GM12878 (cell line): ENCODE results near the gene UBE2O. TPM values are rescaled to one million over a fixed set of nuclear protein-coding genes. Genes with fewer than 3 reads are reported as not detected.

Experiments
- ATAC-seq: fragments of 200-7000 bp; cut with Tn5 transposase; 3 replicates; pipeline ENCODE4 v1.9.1; 2020; ENCODE audit warnings: mild to moderate bottlenecking, moderate library complexity
- BruUV-seq: library from RNA; stranded (reverse); fragments of 400-500 nt; replicated peaks from 2 replicates; lab custom pipeline; 2021; lab: Mats Ljungman, UMichigan
- CTCF ChIA-PET: fragments of 300-600 bp; sonication (Branson Sonifier 250); formaldehyde crosslinking; extraction: SDS; loops from one replicate; lab custom pipeline; 2021; ENCODE audit warnings: inconsistent platforms; lab: Yijun Ruan, JAX
- POLR2A ChIA-PET: fragments of 350-600 bp; formaldehyde crosslinking; extraction: SDS; loops from one replicate; lab custom pipeline; 2021; ENCODE audit warnings: inconsistent platforms; lab: Charles Lee
- RAD21 ChIA-PET: fragments of 300-600 bp; sonication (Branson Sonifier 250); formaldehyde crosslinking; loops from one replicate; lab custom pipeline; 2023; ENCODE audit warnings: antibody characterized with exemption; ENCODE audit not compliant: unreplicated experiment; lab: Charles Lee
- SMC1A ChIA-PET: fragments of 300-600 bp; sonication (Branson Sonifier 250); formaldehyde crosslinking; loops from one replicate; lab custom pipeline; 2023; ENCODE audit not compliant: unreplicated experiment, uncharacterized antibody; lab: Charles Lee
- DNase-seq: peaks from one replicate; pipeline ENCODE4 v3.0.0-alpha.2; 2011; ENCODE audit warnings: low read depth, low spot score
- FAIRE-seq: peaks from 3 replicates; lab custom pipeline; 2011; peaks lifted over from hg19 to GRCh38; lab: Jason Lieb, UNC
- H2AFZ ChIP-seq: 2 replicates; pipeline ENCODE4 v1.6.0; 2011; ENCODE audit warnings: low read depth, low read length, control low read depth; ENCODE audit not compliant: control insufficient read depth
- H3K27ac ChIP-seq: 2 replicates; pipeline ENCODE4 v1.5.1; 2011; ENCODE audit warnings: control low read depth; ENCODE audit not compliant: control insufficient read depth, insufficient read depth
- H3K27me3 ChIP-seq, 2 experiments: replicated peaks in 1 of 2; 2 replicates each; pipeline versions ENCODE4 v1.6.0 to v1.6.1; 2011; ENCODE audit warnings: low read length in 1 of 2; ENCODE audit not compliant: control insufficient read depth in 2 of 2, insufficient read depth in 2 of 2
- H3K36me3 ChIP-seq, 2 experiments: 2 replicates each; pipeline ENCODE4 v1.5.1; 2011; ENCODE audit warnings: low read length in 1 of 2; ENCODE audit not compliant: control insufficient read depth in 2 of 2, insufficient read depth in 2 of 2
- H3K4me1 ChIP-seq: 2 replicates; pipeline ENCODE4 v1.6.1; 2011; ENCODE audit warnings: mild to moderate bottlenecking, low read length, moderate library complexity, mixed read lengths; ENCODE audit not compliant: control insufficient read depth, insufficient read depth
- H3K4me2 ChIP-seq: 2 replicates; pipeline ENCODE4 v1.6.0; 2011; ENCODE audit warnings: control low read depth; ENCODE audit not compliant: control insufficient read depth, insufficient read depth
- H3K4me3 ChIP-seq: fragments of 200-600 bp; sonication (generic); 2 replicates; pipeline ENCODE4 v1.5.1; 2016
- H3K79me2 ChIP-seq: 2 replicates; pipeline ENCODE4 v1.6.0; 2011; ENCODE audit warnings: low read length; ENCODE audit not compliant: control insufficient read depth, insufficient read depth
- H3K9ac ChIP-seq: 2 replicates; pipeline ENCODE4 v1.8.0; 2011; ENCODE audit warnings: low read length, control low read depth, mixed read lengths; ENCODE audit not compliant: control insufficient read depth, insufficient read depth
- H3K9me3 ChIP-seq: replicated peaks from 3 replicates; pipeline ENCODE4 v1.5.1; 2011; ENCODE audit warnings: mild to moderate bottlenecking, low read length; ENCODE audit not compliant: control insufficient read depth, insufficient read depth
- H4K20me1 ChIP-seq: 2 replicates; pipeline ENCODE4 v1.6.0; 2011; ENCODE audit not compliant: control insufficient read depth, insufficient read depth
- BHLHE40 ChIP-seq, 2 experiments: fragments of 450-650 bp in 1 of 2; IDR thresholded peaks; 2 replicates each; pipeline ENCODE4 v1.6.1; 2011 to 2017; ENCODE audit warnings: low read depth in 2 of 2, borderline replicate concordance in 1 of 2, improper control_type of control experiment in 1 of 2, low read length in 1 of 2, mild to moderate bottlenecking in 1 of 2
- CREB1 ChIP-seq: IDR thresholded peaks from 2 replicates; pipeline ENCODE4 v1.6.1; 2012; ENCODE audit warnings: low read depth, mild to moderate bottlenecking, inconsistent platforms
- ELK1 ChIP-seq: IDR thresholded peaks from 2 replicates; pipeline ENCODE4 v1.6.1; 2012; ENCODE audit warnings: low read depth, low read length, improper control_type of control experiment
- FOS ChIP-seq: IDR thresholded peaks from 3 replicates; pipeline ENCODE4 v1.6.1; 2011; ENCODE audit warnings: borderline replicate concordance; ENCODE audit not compliant: insufficient read length; ENCODE audit errors: extremely low read depth
- GATAD2B ChIP-seq: fragments of 450-650 bp; conservative IDR thresholded peaks from 2 replicates; pipeline ENCODE4 v1.6.1; 2017; ENCODE audit warnings: low read depth, mild to moderate bottlenecking, moderate library complexity
- HDAC2 ChIP-seq: fragments of 200-600 bp; sonication (generic); IDR thresholded peaks from 2 replicates; pipeline ENCODE4 v1.6.1; 2017
- HDGF ChIP-seq: fragments of 450-650 bp; IDR thresholded peaks from 2 replicates; pipeline ENCODE4 v1.6.1; 2016; ENCODE audit warnings: antibody characterized with exemption
- MEF2B ChIP-seq: fragments of 450-650 bp; IDR thresholded peaks from 2 replicates; pipeline ENCODE4 v1.6.1; 2018; ENCODE audit warnings: mild to moderate bottlenecking, moderate library complexity; ENCODE audit not compliant: partially characterized antibody, poor library complexity, severe bottlenecking
- MYC ChIP-seq: IDR thresholded peaks from 2 replicates; pipeline ENCODE4 v1.6.1; 2011; ENCODE audit warnings: mild to moderate bottlenecking, low read length, moderate library complexity, inconsistent platforms; ENCODE audit not compliant: insufficient read depth, insufficient replicate concordance, insufficient read length, severe bottlenecking
- PAX5 ChIP-seq: IDR thresholded peaks from 2 replicates; pipeline ENCODE4 v1.6.1; 2011; ENCODE audit warnings: low read depth, low read length, borderline replicate concordance
- SIX5 ChIP-seq: IDR thresholded peaks from 2 replicates; pipeline ENCODE4 v1.6.1; 2011; ENCODE audit warnings: mild to moderate bottlenecking, low read depth, low read length, moderate library complexity; ENCODE audit not compliant: severe bottlenecking
- SUPT20H ChIP-seq: IDR thresholded peaks from 2 replicates; pipeline ENCODE4 v1.6.1; 2011; ENCODE audit warnings: low read depth, mild to moderate bottlenecking, low read length, moderate library complexity, borderline replicate concordance; ENCODE audit not compliant: control insufficient read depth
- TBL1XR1 ChIP-seq: IDR thresholded peaks from 2 replicates; pipeline ENCODE4 v1.6.1; 2012; ENCODE audit warnings: low read depth, low read length, improper control_type of control experiment
- ZNF592 ChIP-seq: fragments of 450-650 bp; IDR thresholded peaks from 2 replicates; pipeline ENCODE4 v1.6.1; 2017; ENCODE audit warnings: mild to moderate bottlenecking, moderate library complexity
- WGBS: methylation state at CpG from one replicate; pipeline ENCODE4 v1.1.6; 2016; ENCODE audit warnings: low lambda C conversion rate; ENCODE audit not compliant: insufficient replicate concordance, insufficient coverage; ENCODE audit errors: missing lambda C conversion rate; 5-methylcytosine and 5-hydroxymethylcytosine counted together
- in situ Hi-C: fragments of 300-500 bp; cut with MboI; formaldehyde crosslinking; loops from 9 replicates; pipeline ENCODE4 v1.14.3; 2018; ENCODE audit warnings: mixed read lengths
- intact Hi-C: fragments of 100-400 bp; cut with micrococcal nuclease; formaldehyde crosslinking; loops from one replicate; pipeline ENCODE4 v1.14.2; 2022; ENCODE audit not compliant: unreplicated experiment
- polyA plus RNA-seq, 11 experiments: library from polyadenylated mRNA; depleted of rRNA in 4 of 11; unstranded in 6 of 11; stranded (reverse) in 5 of 11; fragments of >200 nt; fragmentation: Nextera tagmentation in 4 of 11; fragmentation: Illumina TruSeq in 1 of 11; extraction: Ambion mirVana in 4 of 11; extraction: Trizol in 1 of 11; gene quantifications; 1 replicate in 1 of 11; 2 replicates in 10 of 11; pipeline versions ENCODE4 v1.2.1 to v1.2.3, GENCODE V29; 2011 to 2016; ENCODE audit warnings: inconsistent platforms in 2 of 11, missing spikeins in 2 of 11, low read depth in 1 of 11
- total RNA-seq, 4 experiments: library from RNA; depleted of rRNA in 3 of 4; stranded (reverse); fragments of >200 nt in 3 of 4; fragmentation: Illumina TruSeq in 1 of 4; extraction: Trizol in 1 of 4; gene quantifications; 2 replicates each; pipeline versions ENCODE4 v1.2.1 to v1.2.3, GENCODE V29; 2013 to 2021

UBE2O gene
- total and polyA plus RNA-seq, 10 of the 15 experiments (the other 5 are each of a cell fraction or from before 2014, with no cell fraction given): 2.1 to 39.0 (median 14.1) TPM

- in situ Hi-C loops: no loop called here
- Histone ChIP-seq H3K4me1 (no peaks in the 10 kb centered on the region), H3K27me3 (no peaks in the 10 kb centered on the region; a peak in 1 of 4 replicates), H4K20me1 (no peaks in the 10 kb centered on the region), H3K36me3 (no peaks in the 10 kb centered on the region), H3K9me3 (no peaks in the 10 kb centered on the region), H3K27ac (no peak overlapping the region), H3K9ac (no peak overlapping the region), H2AFZ (no peak overlapping the region), H3K79me2 (no peaks in the 10 kb centered on the region), H3K4me3 (no peak overlapping the region), H3K4me2 (no peak overlapping the region)
- FAIRE-seq (no peak), ATAC-seq (no peak), DNase-seq (no peak)
- no TSS peak for BruUV-seq
- ChIA-PET CTCF (interaction anchor here (0.5 to 4.2 kb wide), 6 partner anchors 11 to 93 kb away, joined by 3 to 17 read pairs (median 6); partner anchors contain the start of gene PRPSAP1), SMC1A (no interaction called here), POLR2A (no interaction called here), RAD21 (interaction anchor here (1.8 to 1.9 kb wide), 2 partner anchors 31 to 347 kb away, joined by 4 to 11 read pairs; no protein-coding TSS in a partner anchor)
- 95% methylated on average over 3 of the region's 3 CpGs for WGBS
- intact Hi-C loops: no loop called here
- TF ChIP-seq PAX5 (no peak), FOS (no peak), ZNF592 (no peak), TBL1XR1 (no peak), MYC (no peak), SUPT20H (no peak), GATAD2B (no peak), HDAC2 (no peak), ELK1 (no peak), CREB1 (no peak), HDGF (no peak), SIX5 (no peak), BHLHE40 (IDR thresholded peaks at IDR 0.05; ENCODE audit: borderline replicate concordance in 1 of 2, low read depth in 2 of 2, low read length in 1 of 2) (no peak), MEF2B (no peak)
Measured at GRCh38 chr17:76366247-76366646, 86.7 kb downstream of the UBE2O start.
